ENCODE results near the gene LRP1B. TPM values are rescaled to one million over a fixed set of nuclear protein-coding genes. Genes with fewer than 3 reads are reported as not detected.

Gene LRP1B
- total and polyA plus RNA-seq, 2 donors (not counting 1 experiment from before 2014, with no cell fraction given): not detected

DNA sequence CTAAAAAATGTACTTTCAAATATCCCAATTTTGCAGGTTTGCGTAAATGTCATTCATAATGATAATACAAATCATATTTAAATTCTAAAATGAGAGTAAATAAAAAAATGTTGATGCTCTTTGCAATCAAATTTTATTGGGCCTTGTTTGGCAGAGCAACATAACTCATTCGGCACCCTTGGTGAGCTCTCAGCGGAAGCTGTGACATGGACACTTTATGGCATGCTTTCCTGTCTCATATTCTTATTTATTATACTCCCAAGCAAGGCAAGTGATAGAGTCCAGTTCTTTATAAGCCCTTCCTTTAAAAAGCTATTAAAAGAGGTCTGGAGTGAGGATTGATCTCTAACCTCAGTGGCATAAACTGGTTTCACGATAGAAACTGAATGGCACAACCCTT, 1857.4 kb downstream of the LRP1B start:
- Mint-ChIP-seq H3K9me3 (ENCODE audit: insufficient read depth) (peaks cover 3% of the 10 kb centered on the region), H3K4me1 (no peaks in the 10 kb centered on the region), H3K4me3 (no peak overlapping the region), H3K27ac (no peak overlapping the region), H3K27me3 (no peaks in the 10 kb centered on the region)
- WGBS (ENCODE audit: insufficient coverage): 93% methylated on average over 2 of the region's 4 CpGs
- Histone ChIP-seq H2AFZ (ENCODE audit: insufficient read depth, low read depth, low read length, poor library complexity, severe bottlenecking) (no peak overlapping the region), H3K4me3 (ENCODE audit: control extremely low read depth in 1 of 5, extremely low read depth in 1 of 5, insufficient read depth in 1 of 5, low read depth in 2 of 5, low read length in 4 of 5) (no peak overlapping the region), H3K27me3 (replicated peaks in 1 of 4; ENCODE audit: control extremely low read depth in 1 of 4, control insufficient read depth in 3 of 4, insufficient read depth in 4 of 4, low read length in 3 of 4) (no peaks in the 10 kb centered on the region), H3K9me3 (ENCODE audit: control extremely low read depth in 1 of 3, control insufficient read depth in 2 of 3, insufficient read depth in 1 of 3, low read length in 2 of 3) (no peaks in the 10 kb centered on the region), H3K27ac (ENCODE audit: low read length in 2 of 2) (no peak overlapping the region), H3K79me2 (ENCODE audit: control insufficient read depth, insufficient read depth, low read length) (no peaks in the 10 kb centered on the region), H3K36me3 (replicated peaks in 1 of 2; ENCODE audit: control extremely low read depth in 1 of 2, control insufficient read depth in 1 of 2, extremely low read depth in 1 of 2, insufficient read depth in 2 of 2, low read length in 1 of 2) (no peaks in the 10 kb centered on the region), H3K4me1 (ENCODE audit: control insufficient read depth in 2 of 2, insufficient read depth in 2 of 2, low read length in 2 of 2) (no peaks in the 10 kb centered on the region), H3K9ac (ENCODE audit: low read length) (no peak overlapping the region), H4K20me1 (ENCODE audit: control insufficient read depth, insufficient read depth, low read length, poor library complexity, severe bottlenecking) (no peaks in the 10 kb centered on the region), H3K4me2 (replicated peaks; ENCODE audit: low read depth, low read length, poor library complexity, severe bottlenecking) (no peak overlapping the region)
- DNase-seq (no peak), ATAC-seq (ENCODE audit: low read depth) (no peak)
- ChIA-PET CTCF (no interaction called here), POLR2A (no interaction called here)
- intact Hi-C loops (cut with micrococcal nuclease): no loop called here
- TF ChIP-seq, protein P1, sequence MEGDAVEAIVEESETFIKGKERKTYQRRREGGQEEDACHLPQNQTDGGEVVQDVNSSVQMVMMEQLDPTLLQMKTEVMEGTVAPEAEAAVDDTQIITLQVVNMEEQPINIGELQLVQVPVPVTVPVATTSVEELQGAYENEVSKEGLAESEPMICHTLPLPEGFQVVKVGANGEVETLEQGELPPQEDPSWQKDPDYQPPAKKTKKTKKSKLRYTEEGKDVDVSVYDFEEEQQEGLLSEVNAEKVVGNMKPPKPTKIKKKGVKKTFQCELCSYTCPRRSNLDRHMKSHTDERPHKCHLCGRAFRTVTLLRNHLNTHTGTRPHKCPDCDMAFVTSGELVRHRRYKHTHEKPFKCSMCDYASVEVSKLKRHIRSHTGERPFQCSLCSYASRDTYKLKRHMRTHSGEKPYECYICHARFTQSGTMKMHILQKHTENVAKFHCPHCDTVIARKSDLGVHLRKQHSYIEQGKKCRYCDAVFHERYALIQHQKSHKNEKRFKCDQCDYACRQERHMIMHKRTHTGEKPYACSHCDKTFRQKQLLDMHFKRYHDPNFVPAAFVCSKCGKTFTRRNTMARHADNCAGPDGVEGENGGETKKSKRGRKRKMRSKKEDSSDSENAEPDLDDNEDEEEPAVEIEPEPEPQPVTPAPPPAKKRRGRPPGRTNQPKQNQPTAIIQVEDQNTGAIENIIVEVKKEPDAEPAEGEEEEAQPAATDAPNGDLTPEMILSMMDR (IDR thresholded peaks at IDR 0.05): no peak
- no peak for TF ChIP-seq EZH2 (IDR thresholded peaks at IDR 0.05; ENCODE audit: borderline replicate concordance, insufficient read depth, low read depth, low read length, poor library complexity, severe bottlenecking)

- H3K27me3 Mint-ChIP-seq: no peaks in the 10 kb centered on the region
- Histone ChIP-seq H3K4me2 (replicated peaks; ENCODE audit: low read depth, low read length, poor library complexity, severe bottlenecking) (no peak overlapping the region), H3K4me3 (ENCODE audit: control extremely low read depth in 1 of 5, extremely low read depth in 1 of 5, insufficient read depth in 1 of 5, low read depth in 2 of 5, low read length in 4 of 5) (no peak overlapping the region), H3K27ac (ENCODE audit: low read length in 2 of 2) (no peak overlapping the region), H3K9me3 (ENCODE audit: control extremely low read depth in 1 of 3, control insufficient read depth in 2 of 3, insufficient read depth in 1 of 3, low read length in 2 of 3) (no peaks in the 10 kb centered on the region), H4K20me1 (ENCODE audit: control insufficient read depth, insufficient read depth, low read length, poor library complexity, severe bottlenecking) (no peaks in the 10 kb centered on the region), H3K79me2 (ENCODE audit: control insufficient read depth, insufficient read depth, low read length) (no peaks in the 10 kb centered on the region), H3K4me1 (ENCODE audit: control insufficient read depth in 2 of 2, insufficient read depth in 2 of 2, low read length in 2 of 2) (no peaks in the 10 kb centered on the region), H3K9ac (ENCODE audit: low read length) (no peak overlapping the region), H3K36me3 (replicated peaks in 1 of 2; ENCODE audit: control extremely low read depth in 1 of 2, control insufficient read depth in 1 of 2, extremely low read depth in 1 of 2, insufficient read depth in 2 of 2, low read length in 1 of 2) (no peaks in the 10 kb centered on the region), H3K27me3 (replicated peaks in 1 of 4; ENCODE audit: control extremely low read depth in 1 of 4, control insufficient read depth in 3 of 4, insufficient read depth in 4 of 4, low read length in 3 of 4) (no peaks in the 10 kb centered on the region), H2AFZ (ENCODE audit: insufficient read depth, low read depth, low read length, poor library complexity, severe bottlenecking) (no peak overlapping the region)
- no peak overlapping the region for H3K4me3 Mint-ChIP-seq
- no peak overlapping the region for H3K27ac Mint-ChIP-seq
- ATAC-seq (ENCODE audit: low read depth) (no peak), DNase-seq (no peak)
- intact Hi-C loops (cut with micrococcal nuclease): no loop called here
- 80% methylated on average over 1 of the region's 1 CpG for WGBS (ENCODE audit: insufficient coverage)
- ChIA-PET CTCF (no interaction called here), POLR2A (no interaction called here)
- TF ChIP-seq, protein P1 (IDR thresholded peaks at IDR 0.05): no peak
- TF ChIP-seq EZH2 (IDR thresholded peaks at IDR 0.05; ENCODE audit: borderline replicate concordance, insufficient read depth, low read depth, low read length, poor library complexity, severe bottlenecking): no peak
- no peaks in the 10 kb centered on the region for H3K9me3 Mint-ChIP-seq (ENCODE audit: insufficient read depth)
- no peaks in the 10 kb centered on the region for H3K4me1 Mint-ChIP-seq
These were observed 1860.6 kb downstream of the LRP1B start for GRCh38 chr2:140270224-140270623.
